ENCODE data around the gene MVD.

MVD gene

DNA sequence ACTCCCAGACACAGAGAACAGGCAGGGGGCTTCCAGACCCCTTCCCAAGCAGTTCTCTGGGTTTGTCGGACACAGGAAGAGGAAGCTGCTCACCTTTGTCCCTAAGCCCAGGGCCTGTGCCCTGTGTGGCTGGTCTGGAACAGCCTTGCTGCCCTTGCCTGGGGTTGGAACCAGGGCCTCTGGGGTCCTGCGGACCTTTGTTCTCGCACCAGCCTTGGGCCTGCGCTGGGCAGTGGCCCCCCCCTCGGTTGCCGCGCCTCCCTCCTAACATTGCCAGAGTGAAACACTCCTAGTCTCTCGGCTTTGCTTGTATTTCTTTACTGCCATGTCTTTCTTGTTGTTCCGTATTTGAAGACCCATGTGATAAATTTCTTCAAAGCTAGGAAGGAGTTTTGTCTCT is 33.1 kb downstream of the MVD start:
- Histone ChIP-seq H3K9me3 (no peaks in the 10 kb centered on the region), H3K27me3 (no peaks in the 10 kb centered on the region), H3K4me3 (ENCODE audit: low read depth, low read length) (no peak overlapping the region), H3K4me1 (no peaks in the 10 kb centered on the region), H3K36me3 (peaks cover 42% of the 10 kb centered on the region)
- no peak for DNase-seq
- TF ChIP-seq, protein P1, sequence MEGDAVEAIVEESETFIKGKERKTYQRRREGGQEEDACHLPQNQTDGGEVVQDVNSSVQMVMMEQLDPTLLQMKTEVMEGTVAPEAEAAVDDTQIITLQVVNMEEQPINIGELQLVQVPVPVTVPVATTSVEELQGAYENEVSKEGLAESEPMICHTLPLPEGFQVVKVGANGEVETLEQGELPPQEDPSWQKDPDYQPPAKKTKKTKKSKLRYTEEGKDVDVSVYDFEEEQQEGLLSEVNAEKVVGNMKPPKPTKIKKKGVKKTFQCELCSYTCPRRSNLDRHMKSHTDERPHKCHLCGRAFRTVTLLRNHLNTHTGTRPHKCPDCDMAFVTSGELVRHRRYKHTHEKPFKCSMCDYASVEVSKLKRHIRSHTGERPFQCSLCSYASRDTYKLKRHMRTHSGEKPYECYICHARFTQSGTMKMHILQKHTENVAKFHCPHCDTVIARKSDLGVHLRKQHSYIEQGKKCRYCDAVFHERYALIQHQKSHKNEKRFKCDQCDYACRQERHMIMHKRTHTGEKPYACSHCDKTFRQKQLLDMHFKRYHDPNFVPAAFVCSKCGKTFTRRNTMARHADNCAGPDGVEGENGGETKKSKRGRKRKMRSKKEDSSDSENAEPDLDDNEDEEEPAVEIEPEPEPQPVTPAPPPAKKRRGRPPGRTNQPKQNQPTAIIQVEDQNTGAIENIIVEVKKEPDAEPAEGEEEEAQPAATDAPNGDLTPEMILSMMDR (IDR thresholded peaks at IDR 0.05; ENCODE audit: low read depth, low read length) = no peak

DNA sequence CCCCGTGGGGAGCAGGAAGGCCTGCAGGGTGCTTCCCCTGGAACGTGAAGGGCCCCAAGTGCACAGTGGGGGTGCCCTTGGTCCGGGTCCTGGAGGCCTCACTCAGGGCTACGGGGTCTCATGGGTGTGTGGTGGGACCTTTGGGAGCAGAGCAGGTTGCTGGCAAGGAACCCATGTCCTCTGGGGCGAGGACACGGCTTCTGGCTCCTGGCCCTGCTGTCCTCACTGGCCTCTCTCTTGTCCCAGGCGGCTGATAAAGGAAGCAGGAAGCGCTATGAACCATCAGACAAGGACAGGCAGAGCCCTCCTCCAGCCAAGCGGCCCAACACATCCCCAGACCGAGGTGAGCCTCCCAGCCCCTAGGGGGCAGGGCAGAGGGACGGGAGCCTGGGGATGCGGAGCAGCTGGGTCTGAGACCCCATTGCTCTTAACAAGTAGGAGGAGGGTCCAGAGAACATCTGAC is 34.3 kb downstream of the MVD start:
- Histone ChIP-seq H3K9me3 (no peaks in the 10 kb centered on the region), H3K4me3 (ENCODE audit: low read depth, low read length) (no peak overlapping the region), H3K27me3 (no peaks in the 10 kb centered on the region), H3K4me1 (no peaks in the 10 kb centered on the region), H3K36me3 (peaks cover 55% of the 10 kb centered on the region)
- peak; percentile 77 for DNase-seq
- TF ChIP-seq, protein P1 (IDR thresholded peaks at IDR 0.05; ENCODE audit: low read depth, low read length) = peak; percentile 79

DNA sequence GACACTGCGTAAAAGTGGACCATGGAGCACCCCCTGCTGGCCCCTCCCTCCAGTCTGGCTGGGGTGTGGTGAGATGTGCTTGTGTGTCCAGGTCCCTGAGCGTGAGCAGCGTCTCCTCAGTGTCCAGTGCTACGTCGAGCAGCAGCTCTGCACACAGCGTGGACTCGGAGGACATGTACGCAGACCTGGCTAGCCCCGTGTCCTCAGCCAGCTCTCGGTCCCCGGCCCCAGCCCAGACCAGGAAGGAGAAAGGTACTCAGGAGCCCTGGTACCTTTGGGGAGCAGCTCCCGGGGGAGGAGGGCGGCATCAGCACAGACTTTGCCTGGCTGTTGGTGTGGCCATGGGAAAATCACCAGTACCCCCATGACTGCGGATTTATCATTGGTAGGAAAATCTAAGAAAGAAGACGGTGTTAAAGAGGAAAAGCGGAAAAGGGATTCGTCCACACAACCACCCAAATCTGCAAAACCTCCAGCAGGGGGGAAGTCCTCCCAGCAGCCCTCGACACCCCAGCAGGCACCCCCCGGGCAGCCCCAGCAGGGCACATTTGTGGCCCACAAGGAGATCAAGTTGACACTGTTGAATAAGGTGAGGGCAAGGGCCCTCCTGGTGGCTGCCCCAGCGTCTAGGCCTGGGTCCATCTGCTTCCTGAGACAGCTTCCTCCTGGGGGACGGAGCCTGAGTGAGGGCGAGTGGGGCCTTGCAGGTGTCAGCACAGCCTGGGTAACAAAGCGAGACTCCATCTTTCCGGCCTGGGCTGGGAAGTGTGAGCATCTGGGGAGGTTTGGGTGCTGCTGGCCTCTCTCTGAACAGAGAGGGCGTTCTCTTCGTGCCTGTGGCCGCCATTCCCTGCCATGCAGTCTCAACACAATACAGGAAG is 35.1 kb downstream of the MVD start:
- no peak overlapping the region for H3K4me3 ChIP-seq (ENCODE audit: low read depth, low read length)
- no peak for DNase-seq
- H3K36me3 ChIP-seq = peaks cover 59% of the 10 kb centered on the region
- TF ChIP-seq, protein P1 (IDR thresholded peaks at IDR 0.05; ENCODE audit: low read depth, low read length) = no peak
- H3K4me1 ChIP-seq = no peaks in the 10 kb centered on the region
- no peaks in the 10 kb centered on the region for H3K27me3 ChIP-seq
- H3K9me3 ChIP-seq = no peaks in the 10 kb centered on the region

DNA sequence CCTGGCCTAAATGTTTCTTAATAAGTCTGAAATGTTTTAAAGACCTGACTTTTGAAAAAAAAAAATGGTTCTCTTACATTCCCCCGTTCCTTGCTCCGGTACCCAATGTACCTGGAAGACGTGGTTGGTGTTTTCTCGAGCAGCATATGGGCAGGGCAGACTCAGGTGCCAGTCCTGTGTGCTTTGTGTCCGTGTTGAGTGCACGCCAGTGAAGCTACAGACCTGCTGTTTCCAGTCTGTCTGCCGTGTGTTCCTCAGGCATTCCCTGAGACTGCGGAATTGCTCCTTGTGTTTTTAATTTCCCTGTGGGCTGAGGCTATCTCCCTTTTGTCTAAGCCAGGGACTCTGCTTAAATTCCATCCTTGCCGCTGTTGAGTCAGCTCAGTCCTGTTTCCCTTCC is 36.2 kb downstream of the MVD start:
- DNase-seq = no peak
- Histone ChIP-seq H3K4me1 (no peaks in the 10 kb centered on the region), H3K9me3 (no peaks in the 10 kb centered on the region), H3K36me3 (peaks cover 70% of the 10 kb centered on the region), H3K4me3 (ENCODE audit: low read depth, low read length) (no peak overlapping the region), H3K27me3 (no peaks in the 10 kb centered on the region)
- TF ChIP-seq, protein P1 (IDR thresholded peaks at IDR 0.05; ENCODE audit: low read depth, low read length) = no peak

DNA sequence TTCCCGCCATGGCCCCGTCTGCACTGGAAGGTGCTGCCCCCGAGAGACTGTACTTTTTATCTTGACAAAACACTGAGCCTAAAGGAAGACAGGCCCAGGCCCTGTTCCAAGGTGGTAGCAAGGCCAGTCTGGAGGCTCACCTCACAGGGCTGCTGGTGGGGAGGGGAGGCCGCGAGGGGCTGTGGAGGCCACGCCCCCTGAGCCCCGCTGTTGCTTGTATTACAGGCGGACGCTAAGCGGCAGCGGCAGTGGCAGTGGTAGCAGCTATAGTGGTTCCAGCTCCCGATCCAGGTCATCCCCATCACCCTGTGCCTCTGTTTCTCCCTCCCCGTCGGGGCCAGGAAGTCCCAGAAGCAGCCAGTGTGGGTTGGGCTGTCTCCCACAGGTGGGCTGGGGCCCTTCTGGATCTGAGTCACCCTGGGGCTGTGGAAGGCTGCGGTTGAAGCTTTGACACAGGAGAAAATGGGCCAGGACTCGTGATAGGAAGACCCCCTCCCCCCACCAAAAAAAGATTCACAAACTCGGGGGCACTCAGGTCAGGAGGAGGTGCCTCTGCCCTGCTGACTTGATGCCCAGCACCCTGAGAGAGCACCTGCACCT is 37.8 kb downstream of the MVD start:
- Histone ChIP-seq H3K27me3 (no peaks in the 10 kb centered on the region), H3K4me1 (no peaks in the 10 kb centered on the region), H3K4me3 (ENCODE audit: low read depth, low read length) (no peak overlapping the region), H3K9me3 (no peaks in the 10 kb centered on the region), H3K36me3 (peaks cover 64% of the 10 kb centered on the region)
- no peak for DNase-seq
- TF ChIP-seq, protein P1 (IDR thresholded peaks at IDR 0.05; ENCODE audit: low read depth, low read length) = no peak

DNA sequence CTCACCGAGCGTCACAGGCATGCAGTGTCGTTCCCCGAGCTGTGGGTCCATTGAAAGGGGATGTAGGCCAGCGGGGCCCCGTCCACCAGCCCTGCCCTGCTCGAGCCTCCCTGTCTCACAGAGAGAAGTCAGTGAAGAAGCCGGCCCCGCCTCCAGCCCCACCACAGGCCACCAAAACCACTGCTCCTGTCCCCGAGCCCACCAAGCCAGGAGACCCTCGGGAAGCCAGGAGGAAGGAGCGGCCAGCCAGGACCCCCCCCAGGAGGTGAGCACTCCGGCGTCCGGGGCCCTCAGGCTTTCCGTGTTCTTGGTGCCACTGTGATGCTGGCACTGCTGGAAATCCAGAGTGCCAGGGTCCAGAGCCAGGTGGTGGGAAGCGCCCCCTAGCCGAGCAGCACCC is 38.4 kb downstream of the MVD start:
- DNase-seq = no peak
- TF ChIP-seq, protein P1 (IDR thresholded peaks at IDR 0.05; ENCODE audit: low read depth, low read length) = no peak
- Histone ChIP-seq H3K9me3 (no peaks in the 10 kb centered on the region), H3K27me3 (no peaks in the 10 kb centered on the region), H3K36me3 (peaks cover 64% of the 10 kb centered on the region), H3K4me1 (no peaks in the 10 kb centered on the region), H3K4me3 (ENCODE audit: low read depth, low read length) (no peak overlapping the region)

Data from BE2C (cell line).